K562 (cell line): ENCODE data around the gene DBNL.

Experiments used
- CTCF ChIP-seq, 3 experiments: IDR thresholded peaks in 2 of 3; conservative IDR thresholded peaks in 1 of 3; 2 replicates each; pipeline ENCODE4 v1.5.1; 2011 to 2012; ENCODE audit warnings: low read length in 3 of 3, mild to moderate bottlenecking in 3 of 3, control low read depth in 2 of 3, improper control_type of control experiment in 1 of 3, inconsistent platforms in 1 of 3, low read depth in 1 of 3, mixed read lengths in 1 of 3, moderate library complexity in 1 of 3; ENCODE audit not compliant: insufficient read depth in 2 of 3
- FOXK2 ChIP-seq, 2 experiments: fragments of 450-650 bp; IDR thresholded peaks in 1 of 2; conservative IDR thresholded peaks in 1 of 2; 2 replicates each; pipeline ENCODE4 v1.6.1; 2016; ENCODE audit warnings: low read depth in 2 of 2, mild to moderate bottlenecking in 1 of 2
- HOMEZ ChIP-seq: fragments of 250-450 bp; sonication (Bioruptor Pico); IDR thresholded peaks from 2 replicates; pipeline ENCODE4 v1.4.0; 2020; ENCODE audit warnings: mild to moderate bottlenecking, moderate library complexity
- ID3 ChIP-seq, 2 experiments: fragments of 250-450 bp in 1 of 2; fragments of 450-650 bp in 1 of 2; sonication (Bioruptor Pico) in 1 of 2; IDR thresholded peaks; 2 replicates each; pipeline versions ENCODE4 v1.6.1 to v1.8.0; 2016 to 2021; ENCODE audit warnings: mild to moderate bottlenecking in 2 of 2, moderate library complexity in 2 of 2, missing compliant biosample characterization in 1 of 2, missing genetic modification characterization in 1 of 2
- YBX1 ChIP-seq: fragments of 450-650 bp; IDR thresholded peaks from 2 replicates; pipeline ENCODE4 v1.7.1; 2016; ENCODE audit warnings: mild to moderate bottlenecking

GRCh38 chr7:44107961-44108767, 63.7 kb downstream of the DBNL start:
- TF ChIP-seq YBX1, result no peak
- TF ChIP-seq CTCF (IDR thresholded peaks at IDR 0.05 in 2 of 3, conservative IDR thresholded peaks at IDR 0.05 in 1 of 3; ENCODE audit: insufficient read depth in 2 of 3, low read depth in 1 of 3, low read length in 3 of 3), result no peak
- no peak for TF ChIP-seq ID3 (CRISPR knock-in tag; IDR thresholded peaks at IDR 0.05)
- no peak for TF ChIP-seq ID3 (tag; IDR thresholded peaks at IDR 0.05)
- TF ChIP-seq FOXK2 (conservative IDR thresholded peaks at IDR 0.05 in 1 of 2, IDR thresholded peaks at IDR 0.05 in 1 of 2; ENCODE audit: low read depth in 2 of 2), result no peak
- no peak for TF ChIP-seq HOMEZ
